Nephron progenitor cell (in vitro differentiated cells): Measurements from ENCODE around the gene PDCD4.
A peak's percentile ranks its signal among the peaks of the same experiment; 100 is the strongest.

Experiments
- DNase-seq: peaks from one replicate; pipeline ENCODE4 v3.0.0; 2021
- H3K27ac Mint-ChIP-seq: 2 replicates; pipeline ENCODE4 v1.8.0; 2021; ENCODE audit warnings: mild to moderate bottlenecking, moderate library complexity, mixed read lengths
- H3K27me3 Mint-ChIP-seq: 2 replicates; pipeline ENCODE4 v1.8.0; 2021; ENCODE audit warnings: mild to moderate bottlenecking, low read depth, mixed read lengths; ENCODE audit not compliant: poor library complexity
- H3K36me3 Mint-ChIP-seq: 2 replicates; pipeline ENCODE4 v1.8.0; 2021; ENCODE audit warnings: low read depth, mixed read lengths
- H3K4me1 Mint-ChIP-seq: 2 replicates; pipeline ENCODE4 v1.8.0; 2021; ENCODE audit warnings: mixed read lengths
- H3K4me3 Mint-ChIP-seq: 2 replicates; pipeline ENCODE4 v1.8.0; 2021; ENCODE audit warnings: mild to moderate bottlenecking, moderate library complexity, mixed read lengths
- H3K9me3 Mint-ChIP-seq: 2 replicates; pipeline ENCODE4 v1.8.0; 2021; ENCODE audit warnings: mild to moderate bottlenecking, moderate library complexity, mixed read lengths
- TF ChIP-seq, protein P1 (sequence below): fragments of 200-600 bp; sonication (generic); IDR thresholded peaks from 2 replicates; pipeline ENCODE4 v1.5.0; 2021; ENCODE audit warnings: antibody characterized with exemption

The PDCD4 gene

DNA sequence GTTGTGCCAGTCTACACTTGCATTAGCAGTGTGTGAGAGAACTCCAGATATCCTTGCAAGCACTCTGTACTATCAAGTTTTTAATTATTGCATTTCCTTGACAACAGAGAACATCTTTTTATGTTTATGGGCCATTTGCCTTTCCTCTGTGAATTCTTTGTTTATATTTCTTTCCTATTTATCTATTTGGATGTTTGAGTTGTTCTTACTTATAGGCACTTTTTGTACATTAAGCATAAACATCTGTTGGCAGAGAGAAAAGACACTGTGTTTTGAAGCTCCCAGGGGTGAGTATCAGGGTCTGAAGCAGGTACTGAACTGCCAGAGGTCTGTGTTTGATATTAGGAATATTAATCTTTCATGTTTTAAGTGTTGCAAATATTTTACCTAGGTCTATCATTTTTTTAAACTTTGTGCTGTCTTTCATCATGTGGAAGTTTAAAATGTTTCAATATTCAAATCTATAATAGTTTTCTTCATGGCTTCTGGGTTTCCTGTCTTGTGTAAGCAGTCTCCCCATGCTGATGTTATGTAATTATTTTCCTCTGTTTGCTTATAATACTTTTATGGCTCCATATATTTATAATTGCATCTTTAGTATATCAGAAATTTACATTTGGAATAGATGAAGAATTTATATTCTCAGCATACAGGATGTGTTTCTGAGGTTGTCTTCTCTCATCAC is 17.7 kb upstream of the PDCD4 start:
- peaks cover 4% of the 10 kb centered on the region for H3K27me3 Mint-ChIP-seq
- H3K36me3 Mint-ChIP-seq, result no peaks in the 10 kb centered on the region
- no peak overlapping the region for H3K27ac Mint-ChIP-seq
- no peak for DNase-seq
- TF ChIP-seq, protein P1, sequence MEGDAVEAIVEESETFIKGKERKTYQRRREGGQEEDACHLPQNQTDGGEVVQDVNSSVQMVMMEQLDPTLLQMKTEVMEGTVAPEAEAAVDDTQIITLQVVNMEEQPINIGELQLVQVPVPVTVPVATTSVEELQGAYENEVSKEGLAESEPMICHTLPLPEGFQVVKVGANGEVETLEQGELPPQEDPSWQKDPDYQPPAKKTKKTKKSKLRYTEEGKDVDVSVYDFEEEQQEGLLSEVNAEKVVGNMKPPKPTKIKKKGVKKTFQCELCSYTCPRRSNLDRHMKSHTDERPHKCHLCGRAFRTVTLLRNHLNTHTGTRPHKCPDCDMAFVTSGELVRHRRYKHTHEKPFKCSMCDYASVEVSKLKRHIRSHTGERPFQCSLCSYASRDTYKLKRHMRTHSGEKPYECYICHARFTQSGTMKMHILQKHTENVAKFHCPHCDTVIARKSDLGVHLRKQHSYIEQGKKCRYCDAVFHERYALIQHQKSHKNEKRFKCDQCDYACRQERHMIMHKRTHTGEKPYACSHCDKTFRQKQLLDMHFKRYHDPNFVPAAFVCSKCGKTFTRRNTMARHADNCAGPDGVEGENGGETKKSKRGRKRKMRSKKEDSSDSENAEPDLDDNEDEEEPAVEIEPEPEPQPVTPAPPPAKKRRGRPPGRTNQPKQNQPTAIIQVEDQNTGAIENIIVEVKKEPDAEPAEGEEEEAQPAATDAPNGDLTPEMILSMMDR, result no peak
- H3K9me3 Mint-ChIP-seq, result peaks cover 10% of the 10 kb centered on the region
- no peak overlapping the region for H3K4me3 Mint-ChIP-seq
- peaks cover 9% of the 10 kb centered on the region for H3K4me1 Mint-ChIP-seq

DNA sequence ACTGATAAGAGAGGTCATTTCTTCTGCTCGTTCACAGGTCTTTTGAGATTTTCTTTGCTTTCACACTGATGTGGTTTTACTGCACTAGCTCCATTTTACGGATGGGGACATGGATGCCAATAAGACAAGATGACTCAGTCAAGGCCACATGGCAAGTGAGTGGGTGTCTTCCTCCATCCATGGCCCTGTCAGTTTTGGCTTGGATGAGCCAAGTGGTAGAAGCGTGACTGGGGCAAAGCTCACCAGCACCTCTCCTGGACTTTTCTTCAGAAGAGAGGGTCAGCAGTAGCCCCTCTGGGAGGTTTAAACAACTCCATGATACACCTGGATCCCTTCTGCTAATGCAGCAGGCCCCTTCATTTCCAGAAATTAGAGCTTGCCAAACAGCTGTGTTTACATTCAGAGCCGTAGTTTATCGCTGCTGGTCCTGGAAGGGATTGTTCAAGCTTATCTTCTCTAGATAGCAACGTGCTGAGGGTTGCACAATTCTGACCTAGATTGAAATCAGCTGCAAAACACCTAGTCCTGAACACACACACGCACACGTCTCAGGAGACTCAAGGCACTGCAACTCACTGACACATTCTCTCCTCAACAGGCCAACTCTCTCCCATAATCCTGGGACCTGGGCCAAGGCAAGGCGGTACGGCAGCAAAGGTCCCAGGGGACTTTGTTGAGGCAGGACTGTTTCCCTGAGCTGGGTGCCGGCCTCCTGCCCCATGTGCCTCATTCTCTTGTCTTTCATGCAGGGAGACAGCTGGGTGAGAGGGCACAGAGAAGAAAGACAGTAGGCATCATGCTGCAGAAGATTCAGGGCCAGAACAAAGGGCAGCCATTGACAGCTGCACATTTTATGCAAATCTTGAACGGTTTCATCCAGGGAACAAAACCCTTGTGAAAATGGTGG is 14.2 kb upstream of the PDCD4 start:
- Mint-ChIP-seq H3K4me1 (peaks cover 20% of the 10 kb centered on the region), H3K4me3 (no peak overlapping the region), H3K27ac (no peak overlapping the region), H3K9me3 (peaks cover 10% of the 10 kb centered on the region), H3K36me3 (no peaks in the 10 kb centered on the region), H3K27me3 (peaks cover 3% of the 10 kb centered on the region)
- no peak for DNase-seq
- TF ChIP-seq, protein P1, result no peak

DNA sequence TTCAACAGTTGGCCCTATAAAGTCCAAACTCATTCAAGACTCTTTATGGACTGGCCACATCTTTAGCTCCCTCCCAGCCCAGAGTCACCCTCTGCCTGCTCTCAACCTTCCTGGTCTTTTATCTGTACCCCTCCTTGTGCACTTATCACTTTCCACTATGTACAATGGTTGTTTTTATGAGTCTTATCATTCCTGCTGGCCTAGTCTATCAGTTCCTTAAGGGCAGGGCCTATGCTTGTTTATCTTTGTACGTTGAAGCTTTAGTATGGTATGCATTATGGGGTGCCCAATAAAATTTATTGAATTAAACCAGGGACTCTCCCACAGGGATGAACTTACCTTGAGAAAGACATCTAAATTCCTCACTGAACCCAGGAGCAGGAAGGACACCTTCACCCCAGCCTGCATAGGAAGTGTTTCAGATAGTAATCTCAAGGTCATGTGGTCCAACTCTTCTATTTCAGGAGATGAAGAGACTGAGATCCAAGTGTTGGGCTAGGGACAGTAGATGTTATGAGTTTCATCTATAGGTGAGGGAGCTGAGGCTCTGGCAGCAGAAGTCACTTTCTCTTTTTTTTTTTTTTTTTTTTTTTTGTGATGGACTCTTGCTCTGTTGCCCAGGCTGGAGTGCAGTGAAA is 13.3 kb upstream of the PDCD4 start:
- DNase-seq, result no peak
- H3K4me1 Mint-ChIP-seq, result peaks cover 20% of the 10 kb centered on the region
- no peak overlapping the region for H3K4me3 Mint-ChIP-seq
- H3K36me3 Mint-ChIP-seq, result no peaks in the 10 kb centered on the region
- H3K9me3 Mint-ChIP-seq, result peaks cover 10% of the 10 kb centered on the region
- peaks cover 3% of the 10 kb centered on the region for H3K27me3 Mint-ChIP-seq
- TF ChIP-seq, protein P1, result no peak
- no peak overlapping the region for H3K27ac Mint-ChIP-seq

DNA sequence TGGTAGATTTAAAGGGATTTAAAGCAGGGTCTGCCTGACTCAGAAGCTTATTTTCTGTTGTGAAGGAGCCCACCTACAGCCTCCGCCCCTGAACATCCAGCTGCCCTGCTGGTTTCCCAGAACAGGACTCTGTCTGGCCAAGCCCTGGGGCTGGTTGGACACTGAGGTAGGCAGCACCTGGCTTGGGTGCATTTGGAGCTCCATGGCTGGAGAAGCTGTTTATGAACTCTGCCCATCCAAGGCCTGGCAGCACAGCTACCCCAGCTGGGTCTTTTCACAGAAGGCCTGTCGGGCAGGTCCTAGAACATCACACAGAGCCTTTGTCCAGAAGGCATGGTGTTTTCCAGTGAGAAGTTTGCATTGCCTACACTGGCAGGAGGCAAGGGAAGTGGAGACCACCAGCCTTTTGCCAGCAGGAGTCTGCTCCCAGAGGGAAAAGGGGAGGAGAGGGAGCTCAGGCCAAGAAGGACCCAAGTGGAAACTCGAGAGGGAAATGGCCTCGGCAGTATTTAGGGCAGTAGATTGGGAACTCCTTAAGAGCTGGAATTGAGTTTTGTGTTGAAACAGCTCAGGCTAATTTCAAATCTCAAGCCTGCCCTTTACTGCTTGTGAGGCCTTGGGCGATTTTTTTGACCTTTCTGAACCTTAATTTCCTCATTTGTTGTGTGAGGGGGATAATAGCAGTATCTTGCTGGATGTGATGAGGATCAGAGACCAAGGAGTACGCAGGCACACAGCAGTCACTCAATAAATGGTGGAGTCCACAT is 12.3 kb upstream of the PDCD4 start:
- Mint-ChIP-seq H3K9me3 (peaks cover 10% of the 10 kb centered on the region), H3K36me3 (no peaks in the 10 kb centered on the region), H3K4me3 (no peak overlapping the region), H3K27ac (no peak overlapping the region), H3K4me1 (peaks cover 22% of the 10 kb centered on the region), H3K27me3 (peaks cover 3% of the 10 kb centered on the region)
- TF ChIP-seq, protein P1, result no peak
- no peak for DNase-seq

DNA sequence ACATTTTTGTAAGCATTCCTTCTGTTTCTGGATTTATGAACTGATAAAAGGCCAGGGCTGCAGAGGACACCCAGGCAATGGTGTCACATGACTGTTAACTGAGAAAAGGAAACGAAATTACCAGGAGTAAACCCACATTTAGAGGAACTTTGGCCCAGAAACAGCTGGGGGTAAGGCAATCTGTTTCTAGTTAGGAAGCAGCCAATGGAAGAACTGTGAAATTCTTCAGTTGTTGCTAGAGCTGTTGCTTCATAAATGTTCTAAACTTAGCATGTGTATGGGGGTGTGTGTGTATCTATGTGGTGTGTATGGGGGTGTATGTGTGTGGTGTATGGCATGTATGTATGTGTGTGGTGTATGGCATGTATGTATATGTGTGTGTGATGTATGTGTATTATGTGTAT is 11.8 kb upstream of the PDCD4 start:
- Mint-ChIP-seq H3K9me3 (peaks cover 10% of the 10 kb centered on the region), H3K36me3 (no peaks in the 10 kb centered on the region), H3K4me3 (no peak overlapping the region), H3K27me3 (peaks cover 3% of the 10 kb centered on the region), H3K4me1 (peaks cover 27% of the 10 kb centered on the region), H3K27ac (peak overlapping the region; percentile 16)
- TF ChIP-seq, protein P1, result no peak
- DNase-seq, result no peak
